ENCODE results near the gene SEC61A1. TPM values are rescaled to one million over a fixed set of nuclear protein-coding genes. Genes with fewer than 3 reads are reported as not detected.

The SEC61A1 gene
- total RNA-seq, 1 donor from 2014 or later, result 176 TPM

DNA sequence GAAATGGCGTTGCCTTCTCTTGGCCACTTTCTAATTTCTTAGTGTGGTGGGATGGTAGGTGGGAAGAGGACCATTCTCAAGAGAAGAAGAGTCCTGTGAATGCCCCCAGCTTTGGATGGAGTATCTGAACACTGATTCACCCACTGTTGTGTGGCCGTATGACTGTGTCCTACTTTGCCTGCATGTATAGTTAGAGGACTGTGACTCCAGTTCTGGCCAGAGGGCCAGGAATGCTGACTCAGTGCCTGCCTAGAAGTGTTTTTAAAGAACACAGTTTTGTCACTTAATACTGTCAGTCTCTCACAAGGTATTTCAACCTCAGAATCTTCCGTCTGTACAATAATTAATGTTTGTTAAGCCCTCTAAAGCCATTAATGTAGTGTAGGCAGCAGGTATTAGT, 2.1 kb downstream of the SEC61A1 start:
- Mint-ChIP-seq H3K4me1 (ENCODE audit: low read depth) (peaks cover 29% of the 10 kb centered on the region), H3K4me3 (ENCODE audit: low read depth) (peak overlapping the region; percentile 88), H3K9me3 (ENCODE audit: low read depth) (no peaks in the 10 kb centered on the region), H3K27ac (peak overlapping the region; percentile 11), H3K36me3 (ENCODE audit: insufficient read depth) (peaks cover 10% of the 10 kb centered on the region), H3K27me3 (no peaks in the 10 kb centered on the region)
- DNase-seq (ENCODE audit: low spot score, unreplicated experiment), result no peak
- TF ChIP-seq, protein P1, sequence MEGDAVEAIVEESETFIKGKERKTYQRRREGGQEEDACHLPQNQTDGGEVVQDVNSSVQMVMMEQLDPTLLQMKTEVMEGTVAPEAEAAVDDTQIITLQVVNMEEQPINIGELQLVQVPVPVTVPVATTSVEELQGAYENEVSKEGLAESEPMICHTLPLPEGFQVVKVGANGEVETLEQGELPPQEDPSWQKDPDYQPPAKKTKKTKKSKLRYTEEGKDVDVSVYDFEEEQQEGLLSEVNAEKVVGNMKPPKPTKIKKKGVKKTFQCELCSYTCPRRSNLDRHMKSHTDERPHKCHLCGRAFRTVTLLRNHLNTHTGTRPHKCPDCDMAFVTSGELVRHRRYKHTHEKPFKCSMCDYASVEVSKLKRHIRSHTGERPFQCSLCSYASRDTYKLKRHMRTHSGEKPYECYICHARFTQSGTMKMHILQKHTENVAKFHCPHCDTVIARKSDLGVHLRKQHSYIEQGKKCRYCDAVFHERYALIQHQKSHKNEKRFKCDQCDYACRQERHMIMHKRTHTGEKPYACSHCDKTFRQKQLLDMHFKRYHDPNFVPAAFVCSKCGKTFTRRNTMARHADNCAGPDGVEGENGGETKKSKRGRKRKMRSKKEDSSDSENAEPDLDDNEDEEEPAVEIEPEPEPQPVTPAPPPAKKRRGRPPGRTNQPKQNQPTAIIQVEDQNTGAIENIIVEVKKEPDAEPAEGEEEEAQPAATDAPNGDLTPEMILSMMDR (IDR thresholded peaks at IDR 0.05; ENCODE audit: unreplicated experiment), result no peak

DNA sequence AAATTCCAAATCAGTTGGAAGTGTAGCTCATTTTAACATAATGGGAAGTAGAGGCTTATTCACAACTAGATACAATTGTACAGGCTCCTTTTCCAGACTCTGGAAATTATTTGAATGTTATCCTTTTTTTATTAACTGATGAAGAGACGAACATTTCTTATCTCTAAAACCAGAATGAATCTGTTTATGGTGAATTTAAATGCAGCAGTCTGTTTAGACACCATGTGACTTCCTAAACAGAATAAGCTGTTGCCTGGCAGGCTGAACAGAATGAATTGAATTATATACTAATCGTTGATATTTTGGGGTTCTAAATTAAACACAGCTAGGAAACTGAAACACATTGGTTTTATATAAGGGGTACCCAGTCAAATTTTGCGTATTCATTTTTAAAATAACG, 4.0 kb downstream of the SEC61A1 start:
- peaks cover 26% of the 10 kb centered on the region for H3K4me1 Mint-ChIP-seq (ENCODE audit: low read depth)
- H3K9me3 Mint-ChIP-seq (ENCODE audit: low read depth), result no peaks in the 10 kb centered on the region
- no peaks in the 10 kb centered on the region for H3K27me3 Mint-ChIP-seq
- peaks cover 20% of the 10 kb centered on the region for H3K36me3 Mint-ChIP-seq (ENCODE audit: insufficient read depth)
- H3K27ac Mint-ChIP-seq, result no peak overlapping the region
- TF ChIP-seq, protein P1 (IDR thresholded peaks at IDR 0.05; ENCODE audit: unreplicated experiment), result no peak
- DNase-seq (ENCODE audit: low spot score, unreplicated experiment), result no peak
- no peak overlapping the region for H3K4me3 Mint-ChIP-seq (ENCODE audit: low read depth)

DNA sequence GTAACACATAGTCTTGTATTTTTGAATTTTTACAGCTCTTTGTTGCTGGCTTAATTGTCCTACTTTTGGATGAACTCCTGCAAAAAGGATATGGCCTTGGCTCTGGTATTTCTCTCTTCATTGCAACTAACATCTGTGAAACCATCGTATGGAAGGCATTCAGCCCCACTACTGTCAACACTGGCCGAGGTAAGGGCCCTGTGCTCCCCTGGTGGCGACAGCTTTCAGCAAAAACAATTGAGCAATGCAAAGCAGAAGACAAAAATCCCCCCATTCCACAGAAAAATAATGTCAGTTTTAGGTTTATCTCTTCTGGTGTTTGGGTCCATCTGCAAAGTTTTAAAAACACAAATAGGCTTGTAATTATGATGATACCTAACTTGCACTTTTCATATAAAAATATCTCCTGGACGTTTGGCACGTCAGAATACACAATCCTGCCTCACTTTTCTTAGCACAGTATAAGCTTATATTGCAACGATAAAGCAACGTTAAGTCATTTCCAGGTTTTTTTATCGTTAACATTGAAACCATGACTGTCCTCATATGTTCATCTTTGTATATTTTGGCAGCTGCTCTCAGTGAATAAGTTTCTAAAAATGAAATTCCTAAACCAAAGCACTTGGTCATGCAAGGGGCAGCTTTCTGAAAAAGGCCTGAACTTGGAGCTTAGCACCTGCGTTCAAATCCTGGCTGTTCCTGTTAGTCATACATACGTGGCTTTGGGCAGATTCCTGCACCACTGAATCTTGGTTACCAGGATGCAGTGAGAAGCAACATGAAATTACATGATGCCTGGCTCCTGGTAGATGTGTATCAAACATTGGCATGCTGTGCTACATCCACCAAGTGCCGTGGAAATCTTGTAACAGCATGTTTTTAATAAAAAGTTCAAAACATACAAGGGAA, 8.5 kb downstream of the SEC61A1 start:
- Mint-ChIP-seq H3K4me3 (ENCODE audit: low read depth) (no peak overlapping the region), H3K4me1 (ENCODE audit: low read depth) (no peaks in the 10 kb centered on the region), H3K36me3 (ENCODE audit: insufficient read depth) (peaks cover 35% of the 10 kb centered on the region), H3K27ac (no peak overlapping the region), H3K27me3 (no peaks in the 10 kb centered on the region), H3K9me3 (ENCODE audit: low read depth) (no peaks in the 10 kb centered on the region)
- DNase-seq (ENCODE audit: low spot score, unreplicated experiment), result no peak
- TF ChIP-seq, protein P1 (IDR thresholded peaks at IDR 0.05; ENCODE audit: unreplicated experiment), result no peak

DNA sequence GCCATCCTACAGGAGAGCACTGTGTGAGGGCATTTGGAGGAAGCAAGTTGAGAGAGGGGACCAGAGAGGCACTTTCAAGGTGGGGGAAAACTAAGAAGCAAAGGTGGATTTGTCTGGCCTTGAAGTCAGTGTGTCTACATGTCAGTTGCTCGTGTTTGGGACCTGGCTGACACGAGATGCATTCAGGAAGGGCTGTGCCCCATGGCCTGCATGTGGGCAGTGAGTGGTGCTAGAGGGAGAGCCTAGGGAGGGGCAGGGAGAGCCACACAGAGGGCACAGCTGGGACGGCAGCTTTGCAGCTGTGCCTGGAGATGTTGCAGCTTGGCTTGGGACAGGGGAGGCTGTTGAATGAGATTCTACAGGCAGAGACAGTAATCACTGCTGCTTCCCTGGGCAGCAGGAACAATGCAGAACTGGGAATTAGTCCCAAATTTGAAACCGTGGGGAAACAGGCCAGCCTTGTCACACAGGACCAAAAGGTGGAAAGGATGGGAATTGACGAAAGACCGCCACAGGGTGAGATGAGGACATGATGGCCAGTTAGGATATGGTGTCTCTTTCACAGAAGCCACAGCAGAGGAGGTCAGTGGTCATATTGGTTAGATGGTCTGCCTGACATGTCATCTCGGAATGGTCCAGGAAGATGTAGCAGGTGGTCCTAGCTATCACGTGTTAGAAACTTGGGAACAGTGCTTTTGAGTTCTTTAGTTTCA, 10.0 kb downstream of the SEC61A1 start:
- Mint-ChIP-seq H3K27ac (no peak overlapping the region), H3K4me3 (ENCODE audit: low read depth) (no peak overlapping the region), H3K4me1 (ENCODE audit: low read depth) (no peaks in the 10 kb centered on the region), H3K9me3 (ENCODE audit: low read depth) (no peaks in the 10 kb centered on the region), H3K27me3 (no peaks in the 10 kb centered on the region), H3K36me3 (ENCODE audit: insufficient read depth) (peaks cover 41% of the 10 kb centered on the region)
- no peak for DNase-seq (ENCODE audit: low spot score, unreplicated experiment)
- TF ChIP-seq, protein P1 (IDR thresholded peaks at IDR 0.05; ENCODE audit: unreplicated experiment), result no peak

DNA sequence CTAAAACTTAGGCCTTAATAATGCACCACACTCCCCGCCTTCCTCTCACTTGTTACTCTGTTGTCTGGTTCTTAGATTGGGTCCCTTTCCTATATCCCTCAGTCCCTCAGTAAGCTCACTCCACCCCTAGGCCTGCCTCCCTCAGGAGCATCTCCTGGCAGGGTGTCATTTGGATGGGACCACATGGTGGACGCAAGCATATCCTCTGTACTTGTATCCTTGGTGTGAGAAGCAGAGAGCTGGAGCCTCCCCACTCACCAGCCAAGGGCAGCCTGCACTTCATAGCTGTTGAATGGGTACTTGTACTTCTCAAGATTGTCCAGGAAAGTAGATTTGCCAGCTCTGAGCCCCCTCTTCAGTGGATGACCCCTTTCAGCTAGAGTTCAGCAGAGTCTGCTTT, 11.6 kb downstream of the SEC61A1 start:
- H3K9me3 Mint-ChIP-seq (ENCODE audit: low read depth), result no peaks in the 10 kb centered on the region
- TF ChIP-seq, protein P1 (IDR thresholded peaks at IDR 0.05; ENCODE audit: unreplicated experiment), result no peak
- no peak overlapping the region for H3K4me3 Mint-ChIP-seq (ENCODE audit: low read depth)
- no peaks in the 10 kb centered on the region for H3K4me1 Mint-ChIP-seq (ENCODE audit: low read depth)
- no peak overlapping the region for H3K27ac Mint-ChIP-seq
- H3K36me3 Mint-ChIP-seq (ENCODE audit: insufficient read depth), result peaks cover 49% of the 10 kb centered on the region
- no peak for DNase-seq (ENCODE audit: low spot score, unreplicated experiment)
- no peaks in the 10 kb centered on the region for H3K27me3 Mint-ChIP-seq

All from progenitor cell of endocrine pancreas (in vitro differentiated cells).